RWPE2 (cell line): Measurements from ENCODE around the gene APIP.
"Not testable (repeated sequence)": the region's sequence is repeated elsewhere in the genome, so short reads cannot be mapped to it uniquely, and the experiment has no call there.

Source experiments
- ATAC-seq: fragments of 200-7000 bp; cut with Tn5 transposase; 3 replicates; pipeline ENCODE4 v1.9.1; 2021; ENCODE audit warnings: low read depth
- DNase-seq: peaks from one replicate; pipeline ENCODE4 v3.0.0-alpha.2; 2020; ENCODE audit warnings: low spot score
- H3K27ac ChIP-seq: fragments of 450-650 bp; 2 replicates; pipeline ENCODE4 v1.5.1; 2017; ENCODE audit warnings: mild to moderate bottlenecking; ENCODE audit not compliant: poor library complexity, severe bottlenecking
- H3K27me3 ChIP-seq: fragments of 250-450 bp; sonication (Bioruptor Pico); 2 replicates; pipeline ENCODE4 v1.5.1; 2021; ENCODE audit warnings: mild to moderate bottlenecking, moderate library complexity; ENCODE audit not compliant: insufficient read depth, poor library complexity, severe bottlenecking
- H3K36me3 ChIP-seq: fragments of 250-450 bp; sonication (Bioruptor Pico); 2 replicates; pipeline ENCODE4 v1.5.1; 2020; ENCODE audit warnings: low read depth, mild to moderate bottlenecking, moderate library complexity
- H3K4me1 ChIP-seq: fragments of 250-450 bp; sonication (Bioruptor Pico); 2 replicates; pipeline ENCODE4 v1.5.1; 2021; ENCODE audit warnings: mild to moderate bottlenecking, moderate library complexity; ENCODE audit not compliant: insufficient read depth, poor library complexity, severe bottlenecking
- H3K4me3 ChIP-seq: fragments of 250-450 bp; sonication (Bioruptor Pico); 2 replicates; pipeline ENCODE4 v1.5.1; 2021; ENCODE audit warnings: mild to moderate bottlenecking, moderate library complexity; ENCODE audit not compliant: severe bottlenecking
- H3K9me3 ChIP-seq: fragments of 250-450 bp; sonication (Bioruptor Pico); 2 replicates; pipeline ENCODE4 v1.5.1; 2021; ENCODE audit warnings: mild to moderate bottlenecking, moderate library complexity; ENCODE audit not compliant: severe bottlenecking
- TF ChIP-seq, protein P1 (sequence below): fragments of 450-650 bp; IDR thresholded peaks from one replicate; pipeline ENCODE4 v1.5.1; 2017; ENCODE audit warnings: mild to moderate bottlenecking, moderate library complexity; ENCODE audit not compliant: poor library complexity, severe bottlenecking

The APIP gene

DNA sequence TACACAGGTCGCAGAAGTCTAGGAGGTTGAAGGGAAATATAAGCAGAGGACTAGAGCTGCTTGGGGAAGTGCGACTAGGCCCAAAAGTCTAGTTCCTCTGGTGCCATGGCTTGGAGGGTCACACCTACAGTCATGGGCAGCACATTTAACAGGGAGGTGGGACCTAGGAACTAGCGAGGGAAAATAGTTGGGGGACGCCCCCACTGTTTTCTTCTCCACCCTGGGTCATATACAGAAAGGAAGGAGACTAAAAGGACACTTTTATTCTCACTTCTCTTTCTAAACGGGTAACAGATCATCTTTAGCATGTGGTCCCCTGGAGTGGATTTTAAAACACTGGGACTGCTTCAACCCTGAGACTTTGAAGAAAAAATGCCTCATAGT, 16.6 kb downstream of the APIP start:
- DNase-seq (no peak), ATAC-seq (no peak)
- H3K4me1 ChIP-seq, result no peaks in the 10 kb centered on the region
- no peak overlapping the region for H3K27ac ChIP-seq
- no peaks in the 10 kb centered on the region for H3K27me3 ChIP-seq
- TF ChIP-seq, protein P1, sequence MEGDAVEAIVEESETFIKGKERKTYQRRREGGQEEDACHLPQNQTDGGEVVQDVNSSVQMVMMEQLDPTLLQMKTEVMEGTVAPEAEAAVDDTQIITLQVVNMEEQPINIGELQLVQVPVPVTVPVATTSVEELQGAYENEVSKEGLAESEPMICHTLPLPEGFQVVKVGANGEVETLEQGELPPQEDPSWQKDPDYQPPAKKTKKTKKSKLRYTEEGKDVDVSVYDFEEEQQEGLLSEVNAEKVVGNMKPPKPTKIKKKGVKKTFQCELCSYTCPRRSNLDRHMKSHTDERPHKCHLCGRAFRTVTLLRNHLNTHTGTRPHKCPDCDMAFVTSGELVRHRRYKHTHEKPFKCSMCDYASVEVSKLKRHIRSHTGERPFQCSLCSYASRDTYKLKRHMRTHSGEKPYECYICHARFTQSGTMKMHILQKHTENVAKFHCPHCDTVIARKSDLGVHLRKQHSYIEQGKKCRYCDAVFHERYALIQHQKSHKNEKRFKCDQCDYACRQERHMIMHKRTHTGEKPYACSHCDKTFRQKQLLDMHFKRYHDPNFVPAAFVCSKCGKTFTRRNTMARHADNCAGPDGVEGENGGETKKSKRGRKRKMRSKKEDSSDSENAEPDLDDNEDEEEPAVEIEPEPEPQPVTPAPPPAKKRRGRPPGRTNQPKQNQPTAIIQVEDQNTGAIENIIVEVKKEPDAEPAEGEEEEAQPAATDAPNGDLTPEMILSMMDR, result no peak
- H3K36me3 ChIP-seq, result no peaks in the 10 kb centered on the region
- peaks cover 20% of the 10 kb centered on the region for H3K9me3 ChIP-seq
- no peak overlapping the region for H3K4me3 ChIP-seq

DNA sequence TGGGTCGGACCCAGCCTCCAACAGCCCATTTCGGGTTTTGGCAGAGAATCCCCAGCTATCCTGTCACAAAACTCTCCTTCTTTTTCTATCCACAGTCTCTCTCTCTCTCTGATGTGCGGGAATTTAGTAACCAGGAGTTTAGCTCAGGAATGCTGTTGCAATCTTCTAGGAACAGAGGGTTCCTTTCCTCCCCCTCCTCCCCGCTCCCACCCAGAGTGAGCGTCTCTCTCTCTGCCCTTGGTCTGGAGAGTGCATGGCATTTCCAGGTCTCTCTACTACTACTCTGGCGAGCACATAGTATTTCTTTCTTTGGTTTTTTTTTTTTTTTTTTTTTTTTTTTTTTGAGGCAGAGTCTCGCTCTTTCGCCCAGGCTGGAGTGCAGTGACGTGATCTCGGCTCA, 17.7 kb downstream of the APIP start:
- Histone ChIP-seq H3K4me3 (no peak overlapping the region), H3K27ac (no peak overlapping the region), H3K4me1 (no peaks in the 10 kb centered on the region), H3K27me3 (no peaks in the 10 kb centered on the region), H3K36me3 (no peaks in the 10 kb centered on the region), H3K9me3 (peaks cover 20% of the 10 kb centered on the region)
- ATAC-seq (no peak), DNase-seq (no peak)
- TF ChIP-seq, protein P1, result no peak

DNA sequence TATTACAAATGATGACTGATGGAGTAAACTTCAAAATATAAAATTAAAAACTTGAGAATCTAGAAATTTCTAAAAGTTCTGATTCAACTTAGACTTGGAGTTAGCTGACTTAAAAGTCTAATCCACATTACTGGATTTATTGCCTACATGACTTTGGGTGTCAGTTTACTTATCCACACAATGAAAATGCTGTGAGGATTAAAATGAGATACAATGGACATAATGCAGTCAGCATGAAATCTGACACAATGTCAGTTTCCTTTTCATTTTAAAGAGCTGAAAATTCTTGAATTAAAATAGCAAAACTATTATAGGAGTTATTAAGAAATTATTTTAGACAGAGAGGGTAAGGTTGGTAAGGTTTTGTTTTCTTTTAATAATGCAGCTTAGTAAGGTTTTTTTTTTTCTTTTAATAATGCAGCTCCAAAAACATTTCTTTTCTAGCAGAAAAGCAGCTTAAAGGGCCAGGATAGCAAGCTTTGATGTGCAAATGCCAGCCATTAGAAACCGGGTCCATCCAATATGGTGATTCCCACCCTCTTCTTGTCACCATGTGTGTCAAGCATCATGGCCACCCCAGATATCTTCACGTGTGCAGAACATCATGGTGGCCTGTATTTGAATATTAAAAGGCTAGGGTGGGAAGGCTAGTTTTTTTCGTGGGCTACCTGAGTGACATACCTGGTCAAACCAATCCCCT, 18.9 kb downstream of the APIP start:
- peaks cover 20% of the 10 kb centered on the region for H3K9me3 ChIP-seq
- TF ChIP-seq, protein P1, result no peak
- H3K36me3 ChIP-seq, result no peaks in the 10 kb centered on the region
- no peak for DNase-seq
- no peak overlapping the region for H3K27ac ChIP-seq
- no peak overlapping the region for H3K4me3 ChIP-seq
- ATAC-seq, result no peak
- H3K4me1 ChIP-seq, result no peaks in the 10 kb centered on the region
- no peaks in the 10 kb centered on the region for H3K27me3 ChIP-seq

DNA sequence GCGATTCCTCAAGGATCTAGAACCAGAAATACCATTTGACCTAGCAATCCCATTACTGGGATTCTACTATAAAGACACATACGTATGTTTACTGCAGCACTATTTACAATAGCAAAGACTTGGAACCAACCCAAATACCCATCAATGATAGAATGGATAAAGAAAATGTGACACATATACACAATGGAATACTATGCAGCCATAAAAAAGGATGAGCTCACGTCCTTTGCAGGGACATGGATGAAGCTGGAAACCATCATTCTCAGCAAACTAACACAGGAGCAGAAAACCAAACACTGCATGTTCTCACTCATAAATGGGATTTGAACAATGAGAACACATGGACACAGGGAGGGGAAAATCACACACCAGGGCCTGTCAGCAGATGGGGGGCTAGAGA, 20.0 kb downstream of the APIP start:
- peaks cover 20% of the 10 kb centered on the region for H3K9me3 ChIP-seq
- H3K36me3 ChIP-seq, H3K27ac ChIP-seq, H3K27me3 ChIP-seq, DNase-seq, ATAC-seq, H3K4me3 ChIP-seq, H3K4me1 ChIP-seq: not testable (repeated sequence)

DNA sequence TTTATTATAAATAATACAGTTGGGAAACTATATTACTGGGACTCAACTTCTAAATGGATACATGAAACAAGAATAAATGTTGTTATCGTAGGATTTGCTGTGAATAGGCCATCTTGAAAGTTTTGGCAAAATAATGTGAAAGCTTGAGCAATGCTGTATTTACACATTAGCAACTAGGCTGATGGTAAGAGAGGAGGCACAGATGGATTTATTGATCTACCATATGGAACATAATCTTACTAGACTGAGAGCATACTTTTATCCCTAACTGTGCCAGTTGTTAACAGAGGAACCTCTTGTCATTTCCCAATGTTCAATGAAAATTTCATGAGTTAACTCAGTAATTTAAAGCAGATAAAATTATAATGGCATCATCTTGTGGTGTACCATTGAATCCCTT, 22.8 kb downstream of the APIP start:
- TF ChIP-seq, protein P1, result no peak
- Histone ChIP-seq H3K9me3 (peaks cover 2% of the 10 kb centered on the region), H3K4me3 (no peak overlapping the region), H3K4me1 (no peaks in the 10 kb centered on the region), H3K27me3 (no peaks in the 10 kb centered on the region), H3K36me3 (peaks cover 4% of the 10 kb centered on the region; the same call in 1 of the 2 replicates), H3K27ac (no peak overlapping the region)
- no peak for ATAC-seq
- DNase-seq, result no peak
